SU-DHL-6 (cell line): ENCODE results near the gene TAS2R46.

Experiments
- EZH2phosphoT487 ChIP-seq: fragments of 200-600 bp; sonication (generic), shearing (Covaris generic); conservative IDR thresholded peaks from 2 replicates; pipeline ENCODE4 v1.6.1; 2018; ENCODE audit warnings: mild to moderate bottlenecking, antibody characterized with exemption, low read length, moderate library complexity, mixed read lengths
- TF ChIP-seq, protein P1 (sequence below): fragments of 200-600 bp; sonication (generic); IDR thresholded peaks from one replicate; pipeline ENCODE4 v1.5.1; 2017; ENCODE audit warnings: antibody characterized with exemption, mild to moderate bottlenecking, low read length, moderate library complexity; ENCODE audit not compliant: insufficient read depth, poor library complexity, severe bottlenecking

DNA sequence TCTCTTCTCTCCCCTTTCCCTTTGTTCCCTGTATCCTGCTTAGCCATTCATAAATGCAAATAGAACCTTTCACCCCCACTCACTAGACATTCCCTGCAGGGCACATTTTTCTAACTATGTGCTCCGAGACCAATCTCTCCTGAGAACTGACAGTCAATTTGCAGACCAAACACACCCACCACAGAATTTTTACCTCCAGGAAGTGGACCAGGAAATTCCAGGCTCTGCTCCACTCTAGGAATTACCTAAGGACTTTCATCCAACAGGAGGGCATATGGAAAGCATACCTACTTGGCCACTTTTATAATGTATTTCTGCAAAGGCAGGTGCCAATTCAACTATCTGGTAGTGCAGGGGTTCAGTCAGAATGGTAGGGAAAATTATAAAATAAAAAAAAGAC is 8.9 kb upstream of the TAS2R46 start:
- TF ChIP-seq, protein P1, sequence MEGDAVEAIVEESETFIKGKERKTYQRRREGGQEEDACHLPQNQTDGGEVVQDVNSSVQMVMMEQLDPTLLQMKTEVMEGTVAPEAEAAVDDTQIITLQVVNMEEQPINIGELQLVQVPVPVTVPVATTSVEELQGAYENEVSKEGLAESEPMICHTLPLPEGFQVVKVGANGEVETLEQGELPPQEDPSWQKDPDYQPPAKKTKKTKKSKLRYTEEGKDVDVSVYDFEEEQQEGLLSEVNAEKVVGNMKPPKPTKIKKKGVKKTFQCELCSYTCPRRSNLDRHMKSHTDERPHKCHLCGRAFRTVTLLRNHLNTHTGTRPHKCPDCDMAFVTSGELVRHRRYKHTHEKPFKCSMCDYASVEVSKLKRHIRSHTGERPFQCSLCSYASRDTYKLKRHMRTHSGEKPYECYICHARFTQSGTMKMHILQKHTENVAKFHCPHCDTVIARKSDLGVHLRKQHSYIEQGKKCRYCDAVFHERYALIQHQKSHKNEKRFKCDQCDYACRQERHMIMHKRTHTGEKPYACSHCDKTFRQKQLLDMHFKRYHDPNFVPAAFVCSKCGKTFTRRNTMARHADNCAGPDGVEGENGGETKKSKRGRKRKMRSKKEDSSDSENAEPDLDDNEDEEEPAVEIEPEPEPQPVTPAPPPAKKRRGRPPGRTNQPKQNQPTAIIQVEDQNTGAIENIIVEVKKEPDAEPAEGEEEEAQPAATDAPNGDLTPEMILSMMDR = no peak
- TF ChIP-seq EZH2phosphoT487 = no peak
